ENCODE results near the gene PTPRG.
"Not testable (repeated sequence)": the region's sequence is repeated elsewhere in the genome, so short reads cannot be mapped to it uniquely, and the experiment has no call there.

Gene PTPRG

GRCh38 chr3:61688307-61688984 lies 127.1 kb downstream of the PTPRG start:
- DNase-seq, result no peak

DNA sequence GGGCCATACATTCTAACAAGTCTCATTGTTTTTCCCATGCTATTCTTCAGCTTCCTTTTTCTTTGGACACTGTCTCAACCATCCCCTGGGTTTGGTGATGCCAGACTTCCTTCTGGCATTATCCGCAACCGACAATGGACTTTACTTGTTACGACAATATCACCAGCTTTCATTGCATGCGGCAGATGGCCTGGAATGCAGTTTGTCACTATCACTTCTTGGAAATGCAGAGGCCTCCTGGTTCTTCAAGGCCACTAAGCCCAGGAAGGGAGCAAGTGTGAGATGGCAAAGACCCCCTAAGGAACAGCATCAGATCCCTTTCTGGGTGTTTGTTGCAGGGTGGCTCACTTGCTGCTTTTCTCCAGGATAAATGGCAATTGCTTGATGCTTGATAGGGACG lies 128.6 kb downstream of the PTPRG start:
- DNase-seq, result no peak

DNA sequence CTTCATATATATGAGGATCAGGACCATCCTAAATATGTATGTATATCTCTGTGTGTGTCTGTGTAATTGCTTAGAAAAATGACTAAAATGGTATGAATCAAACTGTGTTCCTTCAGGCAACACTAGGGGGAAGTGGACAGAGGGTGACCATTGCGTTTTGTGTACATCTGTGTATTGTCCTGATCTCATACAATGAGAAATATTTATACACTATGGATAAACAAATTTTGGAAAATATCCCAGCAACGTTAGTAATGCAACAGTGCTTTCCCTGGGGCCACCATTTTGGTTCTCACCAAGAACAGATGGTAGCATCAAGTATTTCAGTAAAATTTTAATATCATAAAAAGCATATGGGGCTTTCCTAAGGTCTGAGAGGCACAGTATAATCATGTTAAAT lies 130.1 kb downstream of the PTPRG start:
- DNase-seq, result no peak

GRCh38 chr3:61697301-61697700 lies 135.9 kb downstream of the PTPRG start:
- no peak for DNase-seq

- DNase-seq, result not testable (repeated sequence)
Measured at GRCh38 chr3:61698278-61699072, 137.1 kb downstream of the PTPRG start.

DNA sequence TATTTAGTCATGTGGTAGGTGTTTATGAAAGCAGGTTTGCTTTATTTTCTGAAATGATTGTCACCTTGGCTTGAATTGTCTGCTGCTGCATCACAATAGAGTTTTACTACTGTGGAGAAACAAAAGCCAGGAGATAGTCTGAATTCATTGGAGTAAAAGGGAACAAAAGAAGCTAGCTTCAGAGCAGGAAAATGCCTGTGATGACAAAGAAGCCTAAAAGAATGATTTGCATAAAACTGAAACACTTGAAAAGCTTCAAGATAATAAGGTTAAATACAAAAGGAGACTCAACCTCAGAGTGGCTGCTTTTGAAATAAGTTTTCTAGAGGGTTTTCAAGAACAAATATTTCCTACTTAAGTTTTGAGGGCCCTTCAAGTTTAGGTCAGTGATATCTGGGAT lies 138.3 kb downstream of the PTPRG start:
- no peak for DNase-seq

DNA sequence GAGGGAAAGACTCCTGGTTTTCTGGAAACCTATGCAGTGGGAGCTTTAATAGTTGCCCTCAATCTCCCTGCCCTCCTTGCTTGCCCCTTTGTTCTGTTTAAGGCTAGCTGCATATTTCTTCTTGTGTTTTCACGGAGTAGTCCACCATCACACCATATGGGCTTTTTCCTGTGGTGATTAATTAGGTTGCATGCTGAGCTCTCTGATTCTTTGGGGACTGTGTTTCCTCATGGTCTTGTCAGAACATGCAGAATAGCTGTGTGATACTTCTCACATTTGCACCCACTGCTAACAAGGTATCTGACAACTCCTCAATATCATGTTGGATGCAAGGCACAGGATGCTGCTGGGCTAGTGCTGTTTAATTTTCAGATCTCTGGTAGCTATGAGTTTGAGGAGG lies 139.6 kb downstream of the PTPRG start:
- no peak for DNase-seq

DNA sequence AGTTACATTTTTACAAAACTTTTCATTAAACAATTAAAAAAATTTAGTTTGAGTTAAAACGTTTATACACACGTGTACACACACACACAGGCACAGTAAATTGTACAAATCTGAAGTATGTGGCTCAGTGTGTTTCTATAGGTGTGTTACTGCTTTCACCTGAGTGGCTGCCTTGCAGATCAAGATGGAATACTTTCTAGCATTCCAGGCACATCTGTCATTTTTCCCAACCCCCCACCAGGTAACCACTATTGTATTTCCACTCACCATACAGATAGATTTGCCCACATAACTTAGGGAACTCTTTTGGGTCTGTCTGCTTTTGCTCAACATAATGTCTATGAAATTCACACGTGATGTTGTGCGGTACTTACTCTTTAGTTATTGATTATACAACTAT lies 141.1 kb downstream of the PTPRG start:
- DNase-seq, result no peak

- no peak for DNase-seq
Measured at GRCh38 chr3:61704807-61705206, 143.4 kb downstream of the PTPRG start.

DNA sequence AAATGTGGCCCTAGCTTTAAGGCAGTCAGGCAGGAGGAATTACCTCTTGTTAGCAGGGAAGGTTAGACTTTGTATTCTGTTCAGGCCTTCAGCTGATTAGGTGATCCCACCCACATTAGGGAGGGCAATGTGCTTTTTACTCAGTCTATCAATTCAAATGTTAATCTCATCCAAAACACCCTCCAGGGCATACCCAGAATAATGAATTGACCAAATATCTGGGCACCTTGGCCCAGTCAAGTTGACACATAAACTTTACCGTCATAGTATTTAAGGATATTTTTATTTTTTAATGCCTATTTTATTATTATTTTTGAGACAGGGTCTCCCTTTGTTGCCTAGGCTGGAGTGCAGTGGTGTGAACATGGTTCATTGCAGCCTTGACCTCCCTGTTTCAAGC lies 146.1 kb downstream of the PTPRG start:
- no peak for DNase-seq

GRCh38 chr3:61710920-61711319 lies 149.5 kb downstream of the PTPRG start:
- DNase-seq, result not testable (repeated sequence)

DNA sequence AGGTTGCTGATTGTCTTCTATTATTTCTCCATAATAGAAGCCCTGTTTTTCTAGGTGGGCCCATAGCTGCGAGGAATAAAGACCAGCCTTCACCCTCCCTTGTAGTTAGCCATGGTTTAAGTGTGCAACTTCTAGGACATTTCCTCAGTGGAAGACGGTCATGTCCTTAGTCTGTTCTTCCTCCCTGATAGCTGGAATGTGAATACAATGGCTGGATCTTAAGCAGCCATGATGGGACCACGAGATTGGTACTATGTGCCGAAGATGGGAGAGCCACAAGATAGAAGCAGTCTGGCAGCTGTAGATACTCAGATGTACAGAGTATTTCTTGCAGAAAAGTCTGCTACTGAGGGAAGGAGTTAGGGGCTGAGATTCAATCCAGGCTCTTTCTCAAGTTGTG lies 152.9 kb downstream of the PTPRG start:
- no peak for DNase-seq

GRCh38 chr3:61715886-61716527 lies 154.6 kb downstream of the PTPRG start:
- DNase-seq, result no peak

GRCh38 chr3:61716693-61717092 lies 155.3 kb downstream of the PTPRG start:
- not testable (repeated sequence) for DNase-seq

DNA sequence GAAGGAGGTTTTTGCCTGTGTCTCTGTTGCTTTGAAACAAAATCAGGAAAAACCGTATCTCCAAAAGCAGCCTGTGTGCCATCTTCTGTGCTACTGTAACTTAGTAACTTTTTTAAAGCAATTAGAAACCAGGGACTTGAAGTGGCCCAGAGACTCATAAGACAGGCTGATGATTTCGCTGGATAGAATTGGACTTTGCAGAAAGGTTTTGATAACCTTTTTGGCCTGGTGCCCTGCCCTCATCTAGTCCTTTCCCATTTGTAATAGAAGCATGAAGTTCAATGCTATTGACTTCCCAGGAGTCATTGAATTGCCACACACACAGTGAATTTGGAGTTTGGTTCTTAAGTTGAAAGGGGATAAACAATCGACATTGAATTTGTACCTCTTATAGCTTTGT lies 157.2 kb downstream of the PTPRG start:
- no peak for DNase-seq

- DNase-seq, result no peak
Measured at GRCh38 chr3:61719278-61719977, 158.1 kb downstream of the PTPRG start.

GRCh38 chr3:61723038-61723437 lies 161.7 kb downstream of the PTPRG start:
- no peak for DNase-seq

- DNase-seq, result no peak
Measured at GRCh38 chr3:61724183-61724582, 162.8 kb downstream of the PTPRG start.

DNA sequence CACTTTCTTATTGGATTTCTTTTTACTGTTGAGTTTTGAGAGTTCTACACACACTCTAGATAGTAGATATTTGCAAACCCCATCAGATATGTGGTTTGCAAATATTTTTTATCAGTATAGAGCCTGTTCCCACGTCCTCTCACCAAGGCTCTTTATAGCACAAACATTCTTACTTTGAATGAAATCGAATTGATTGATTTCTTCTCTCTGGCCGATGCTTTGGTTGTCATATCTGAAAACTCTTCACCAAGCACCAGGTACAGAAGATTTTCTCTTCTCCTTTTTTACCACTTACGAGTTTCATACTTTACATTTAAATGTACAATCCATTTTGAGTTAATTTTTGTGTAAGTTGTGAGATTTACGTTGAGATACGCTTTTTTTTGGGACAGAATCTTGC lies 163.4 kb downstream of the PTPRG start:
- DNase-seq, result no peak

DNA sequence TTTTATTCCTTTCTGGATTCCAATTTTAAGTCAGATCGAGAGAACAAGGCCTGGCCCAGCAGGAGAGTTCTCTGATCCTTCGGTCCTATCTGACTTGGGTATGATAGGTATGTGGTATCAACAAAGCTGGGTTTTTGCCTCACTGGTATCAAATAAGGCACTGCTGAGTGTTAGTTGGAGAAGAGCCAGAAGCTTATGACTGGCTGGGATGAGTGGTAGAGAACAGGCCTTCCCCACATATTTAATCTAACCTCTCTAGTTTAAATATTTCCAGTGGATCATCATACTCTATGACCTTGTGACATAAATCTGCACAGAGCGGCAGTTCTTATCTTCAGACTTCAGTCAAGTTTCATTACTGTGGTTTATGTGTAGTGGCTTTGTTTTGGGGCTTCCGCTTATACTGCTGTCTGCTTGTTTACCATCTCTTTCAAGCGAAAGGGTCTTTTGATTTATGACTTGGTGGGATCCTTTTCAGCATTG lies 164.5 kb downstream of the PTPRG start:
- no peak for DNase-seq

DNA sequence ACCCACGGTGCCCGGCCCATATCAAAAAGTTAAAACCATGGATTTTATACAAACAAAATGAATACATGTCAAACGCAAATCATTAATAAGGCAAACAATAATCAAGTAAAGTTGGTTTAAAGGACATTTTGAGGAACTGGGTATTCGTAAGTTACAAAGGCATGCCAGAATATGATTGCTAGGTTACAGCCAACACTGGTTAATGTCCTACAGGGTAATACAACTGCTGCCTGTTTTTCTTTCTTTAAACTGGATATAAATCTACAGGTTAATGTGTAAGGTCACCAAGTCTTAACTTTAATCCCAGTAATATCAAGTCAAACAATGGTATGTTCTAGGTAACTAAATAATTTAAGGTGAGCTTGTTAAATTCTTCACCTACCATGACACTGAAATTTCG lies 166.1 kb downstream of the PTPRG start:
- DNase-seq, result no peak

GRCh38 chr3:61729038-61729634 lies 167.8 kb downstream of the PTPRG start:
- no peak for DNase-seq

GRCh38 chr3:61730056-61730455 lies 168.7 kb downstream of the PTPRG start:
- no peak for DNase-seq

Data from hematopoietic multipotent progenitor cell treated with erythropoietin and hydrocortisone succinate and interleukin-3 and kit ligand, for 8 days (in vitro differentiated cells).